K562 (cell line): ENCODE measurements around the gene VAPB. TPM values are rescaled to one million over a fixed set of nuclear protein-coding genes. Genes with fewer than 3 reads are reported as not detected.
A peak's percentile ranks its signal among the peaks of the same experiment; 100 is the strongest.

Experiments
- ATAC-seq: fragments of 200-7000 bp; cut with Tn5 transposase; 3 replicates; pipeline ENCODE4 v1.9.1; 2020; ENCODE audit warnings: moderate library complexity
- BruUV-seq: library from RNA; stranded (reverse); fragments of 400-500 nt; replicated peaks from 2 replicates; lab custom pipeline; 2021; lab: Mats Ljungman, UMichigan
- CTCF ChIA-PET: fragments of 300-600 bp; formaldehyde crosslinking; extraction: SDS; loops from one replicate; lab custom pipeline; 2021; ENCODE audit warnings: low intra/inter-chr PET ratio; lab: Yijun Ruan, JAX
- POLR2A ChIA-PET: fragments of 300-600, 350-650 bp; sonication (Branson Sonifier 250); formaldehyde crosslinking; extraction: SDS; loops from one replicate; lab custom pipeline; 2021; ENCODE audit warnings: antibody characterized with exemption, inconsistent platforms; lab: Yijun Ruan, JAX
- DNase-seq, 4 experiments: peaks; one replicate each; pipeline versions ENCODE4 v3.0.0 to v3.0.0-alpha.2; 2011 to 2018; ENCODE audit warnings: low spot score in 3 of 4, mixed read lengths in 3 of 4; ENCODE audit errors: extremely low read depth in 1 of 4
- FAIRE-seq: peaks from 2 replicates; lab custom pipeline; 2011; peaks lifted over from hg19 to GRCh38; lab: Jason Lieb, UNC
- H2AFZ ChIP-seq: 2 replicates; pipeline ENCODE4 v1.6.0; 2011; ENCODE audit warnings: low read depth, low read length, control low read depth, inconsistent platforms
- H3K27ac ChIP-seq: fragments of 200-600 bp; 3 replicates; pipeline ENCODE4 v1.8.0; 2011; ENCODE audit warnings: low read depth, mild to moderate bottlenecking, control low read depth, inconsistent platforms, low read length, moderate library complexity, mixed read lengths; ENCODE audit errors: extremely low read depth
- H3K27me3 ChIP-seq, 2 experiments: fragments of 300-600 bp in 1 of 2; 2 replicates in 1 of 2; 3 replicates in 1 of 2; pipeline versions ENCODE4 v1.6.0 to v1.8.0; 2011; ENCODE audit warnings: inconsistent platforms in 2 of 2, low read length in 2 of 2, mild to moderate bottlenecking in 1 of 2, mixed read lengths in 1 of 2, moderate library complexity in 1 of 2; ENCODE audit not compliant: control insufficient read depth in 2 of 2, insufficient read depth in 2 of 2
- H3K36me3 ChIP-seq: fragments of 300-600 bp; 3 replicates; pipeline ENCODE4 v1.8.0; 2011; ENCODE audit warnings: mild to moderate bottlenecking, low read length, inconsistent platforms; ENCODE audit not compliant: control insufficient read depth, insufficient read depth
- H3K4me1 ChIP-seq, 2 experiments: fragments of 200-600 bp in 1 of 2; replicated peaks in 1 of 2; 2 replicates in 1 of 2; 3 replicates in 1 of 2; pipeline versions ENCODE4 v1.5.1 to v1.8.0; 2011; ENCODE audit warnings: inconsistent platforms in 2 of 2, low read length in 2 of 2, mild to moderate bottlenecking in 1 of 2, mixed read lengths in 1 of 2, moderate library complexity in 1 of 2; ENCODE audit not compliant: control insufficient read depth in 2 of 2, insufficient read depth in 2 of 2
- H3K4me2 ChIP-seq: 2 replicates; pipeline ENCODE4 v1.6.1; 2011; ENCODE audit warnings: low read length, control low read depth, inconsistent platforms, mixed read lengths; ENCODE audit not compliant: insufficient read depth
- H3K4me3 ChIP-seq: fragments of 200-600 bp; sonication (generic), shearing (Covaris generic); 2 replicates; pipeline ENCODE4 v1.5.1; 2016; ENCODE audit warnings: control low read depth, inconsistent platforms
- H3K79me2 ChIP-seq: fragments of 200-600 bp; 3 replicates; pipeline ENCODE4 v1.8.0; 2011; ENCODE audit warnings: low read length, inconsistent platforms; ENCODE audit not compliant: control insufficient read depth, insufficient read depth
- H3K9ac ChIP-seq, 2 experiments: 2 replicates each; pipeline versions ENCODE4 v1.6.0 to v1.6.1; 2011; ENCODE audit warnings: low read depth in 2 of 2, low read length in 2 of 2, control low read depth in 1 of 2, inconsistent platforms in 1 of 2, mild to moderate bottlenecking in 1 of 2, mixed read lengths in 1 of 2; ENCODE audit not compliant: insufficient read depth in 1 of 2
- H3K9me1 ChIP-seq: one replicate; pipeline ENCODE4 v1.6.0; 2011; ENCODE audit warnings: inconsistent platforms, mild to moderate bottlenecking, low read length, moderate library complexity; ENCODE audit not compliant: control insufficient read depth, insufficient read depth
- H3K9me3 ChIP-seq: replicated peaks from 2 replicates; pipeline ENCODE4 v1.5.1; 2011; ENCODE audit warnings: low read depth, low read length, inconsistent platforms; ENCODE audit not compliant: control insufficient read depth, insufficient read depth
- H4K20me1 ChIP-seq: replicated peaks from 2 replicates; pipeline ENCODE4 v1.6.1; 2011; ENCODE audit warnings: low read length, inconsistent platforms, mixed read lengths; ENCODE audit not compliant: control insufficient read depth, insufficient read depth
- E2F5 ChIP-seq: sonication (generic); formaldehyde crosslinking; IDR thresholded peaks from 2 replicates; pipeline ENCODE4 v1.8.0; 2022; ENCODE audit warnings: mild to moderate bottlenecking, missing genetic modification reagents
- GATAD2B ChIP-seq: fragments of 450-650 bp; IDR thresholded peaks from 2 replicates; pipeline ENCODE4 v1.6.1; 2017; ENCODE audit warnings: mild to moderate bottlenecking, borderline replicate concordance
- KDM2B ChIP-seq: fragments of 250-450 bp; sonication (Bioruptor Pico); IDR thresholded peaks from 2 replicates; pipeline ENCODE4 v1.8.0; 2021; ENCODE audit warnings: mild to moderate bottlenecking, moderate library complexity
- NEUROD1 ChIP-seq: fragments of 150-350 bp; IDR thresholded peaks from 2 replicates; pipeline ENCODE4 v1.6.1; 2014; ENCODE audit warnings: borderline replicate concordance, low read length, low read depth; ENCODE audit not compliant: partially characterized antibody
- PATZ1 ChIP-seq: fragments of 250-450 bp; sonication (Bioruptor Pico); IDR thresholded peaks from 2 replicates; pipeline ENCODE4 v1.5.0; 2020; ENCODE audit warnings: mild to moderate bottlenecking, borderline replicate concordance
- SAFB2 ChIP-seq: fragments of 200-400 bp; formaldehyde crosslinking; IDR thresholded peaks from 2 replicates; pipeline ENCODE4 v1.6.1; 2018; ENCODE audit warnings: borderline replicate concordance, low read length, low read depth, moderate library complexity; ENCODE audit not compliant: severe bottlenecking
- SMAD4 ChIP-seq: fragments of 250-450 bp; sonication (Bioruptor Pico); conservative IDR thresholded peaks from 2 replicates; pipeline ENCODE4 v1.8.0; 2021; ENCODE audit warnings: inconsistent platforms, mild to moderate bottlenecking, moderate library complexity
- TCF7 ChIP-seq: sonication (generic); IDR thresholded peaks from 2 replicates; pipeline ENCODE4 v1.6.1; 2016; ENCODE audit warnings: antibody characterized with exemption, borderline replicate concordance
- ZBTB33 ChIP-seq: sonication (generic); formaldehyde crosslinking; IDR thresholded peaks from 2 replicates; pipeline ENCODE4 v1.8.1; 2023; ENCODE audit warnings: mild to moderate bottlenecking, missing genetic modification reagents
- WGBS: fragments of 100-300 bp; shearing (Covaris generic); methylation state at CpG from one replicate; pipeline ENCODE4 v1.1.6; 2016; ENCODE audit warnings: low coverage, mixed read lengths; ENCODE audit not compliant: insufficient coverage; ENCODE audit errors: missing lambda C conversion rate; 5-methylcytosine and 5-hydroxymethylcytosine counted together
- in situ Hi-C: fragments of 300-500 bp; cut with MboI; formaldehyde crosslinking; loops from 4 replicates; pipeline ENCODE4 v1.15.0; 2018; ENCODE audit warnings: inconsistent platforms, mixed read lengths
- intact Hi-C: fragments of 100-400 bp; cut with micrococcal nuclease; formaldehyde crosslinking; loops from 2 replicates; pipeline ENCODE4 v1.14.2; 2022
- polyA plus RNA-seq, 8 experiments: library from polyadenylated mRNA; depleted of rRNA in 4 of 8; stranded (reverse) in 5 of 8; unstranded in 3 of 8; fragments of >200 nt; fragmentation: Nextera tagmentation in 2 of 8; fragmentation: Illumina TruSeq in 1 of 8; extraction: Ambion mirVana in 2 of 8; extraction: Trizol in 1 of 8; gene quantifications; 2 replicates each; pipeline versions ENCODE4 v1.2.1 to v1.2.3, GENCODE V29; 2011 to 2014; ENCODE audit warnings: inconsistent platforms in 1 of 8, missing spikeins in 1 of 8
- total RNA-seq, 7 experiments: library from RNA; depleted of rRNA in 6 of 7; stranded (reverse); fragments of >200 nt in 6 of 7; fragmentation: Illumina TruSeq in 2 of 7; extraction: Trizol in 2 of 7; gene quantifications; 2 replicates each; pipeline versions ENCODE4 v1.2.1 to v1.2.3, GENCODE V29; 2011 to 2021; ENCODE audit warnings: low replicate concordance in 1 of 7

Gene VAPB
- total and polyA plus RNA-seq, 9 of the 15 experiments (the other 6 are each of a cell fraction or from before 2014, with no cell fraction given), result 3.4 to 51.0 (median 27.9) TPM

GRCh38 chr20:58446960-58447265, 57.9 kb downstream of the VAPB start:
- ATAC-seq (peak; percentile 29; the same call in 1 of the 3 replicates), FAIRE-seq (no peak), DNase-seq (no peak)
- BruUV-seq, result no TSS peak
- ChIA-PET POLR2A (no interaction called here), CTCF (interaction anchor here (0.5 to 4.7 kb wide), 4 partner anchors 11 to 213 kb away, joined by 4 to 63 read pairs (median 7); no protein-coding TSS in a partner anchor)
- H3K27me3 ChIP-seq, result no peaks in the 10 kb centered on the region
- peaks cover 78% of the 10 kb centered on the region for H3K36me3 ChIP-seq
- in situ Hi-C loops, result no loop called here
- H3K9me1 ChIP-seq, result no peaks in the 10 kb centered on the region
- H3K4me2 ChIP-seq, result no peak overlapping the region
- no peaks in the 10 kb centered on the region for H3K9me3 ChIP-seq
- intact Hi-C loops, result loop anchor here (1.0 kb wide), 1 partner anchor 210 kb away; no protein-coding TSS in a partner anchor
- H3K4me3 ChIP-seq, result no peak overlapping the region
- H3K79me2 ChIP-seq, result peaks cover 5% of the 10 kb centered on the region; the same call in 1 of the 3 replicates
- H2AFZ ChIP-seq, result no peak overlapping the region
- no peaks in the 10 kb centered on the region for H4K20me1 ChIP-seq
- no peaks in the 10 kb centered on the region for H3K4me1 ChIP-seq
- H3K27ac ChIP-seq, result no peak overlapping the region
- no peak for TF ChIP-seq TCF7
- TF ChIP-seq SMAD4 (CRISPR knock-in tag), result no peak
- TF ChIP-seq SAFB2, result no peak
- TF ChIP-seq PATZ1 (CRISPR knock-in tag), result no peak
- no peak for TF ChIP-seq E2F5 (CRISPR knock-in tag)
- no peak for TF ChIP-seq ZBTB33 (CRISPR knock-in tag)
- no peak for TF ChIP-seq GATAD2B
- no peak for TF ChIP-seq NEUROD1
- TF ChIP-seq KDM2B (CRISPR knock-in tag), result no peak
- 86% methylated on average over 7 of the region's 7 CpGs for WGBS
- H3K9ac ChIP-seq, result no peak overlapping the region
